ENCODE measurements around the gene MAGEA2B. TPM values are rescaled to one million over a fixed set of nuclear protein-coding genes. Genes with fewer than 3 reads are reported as not detected.

The MAGEA2B gene
- total and polyA plus RNA-seq, 2 experiments from 2014 or later, result 0.42 to 3.1 TPM

- no peak for TF ChIP-seq ETS1 (IDR thresholded peaks at IDR 0.05)
- no peak for TF ChIP-seq REST (IDR thresholded peaks at IDR 0.05; ENCODE audit: unreplicated experiment)
- no peak for TF ChIP-seq POLR2AphosphoS5 (IDR thresholded peaks at IDR 0.05; ENCODE audit: low read depth)
- TF ChIP-seq ZNF114 (CRISPR knock-in tag; IDR thresholded peaks at IDR 0.05), result no peak
- no peak for TF ChIP-seq CTCF (conservative IDR thresholded peaks at IDR 0.05; ENCODE audit: low read depth in 2 of 2)
- TF ChIP-seq JUNB (IDR thresholded peaks at IDR 0.05; ENCODE audit: unreplicated experiment), result no peak
- no peak for TF ChIP-seq EZH2 (IDR thresholded peaks at IDR 0.05; ENCODE audit: low read depth, unreplicated experiment)
- TF ChIP-seq STAT1 (IDR thresholded peaks at IDR 0.05; ENCODE audit: unreplicated experiment), result no peak
- no peak for TF ChIP-seq NANOG (IDR thresholded peaks at IDR 0.05; ENCODE audit: borderline replicate concordance)
These were observed 20.7 kb downstream of the MAGEA2B start (continued) for GRCh38 chrX:152735101-152735500.

GRCh38 chrX:152735860-152736511 lies 21.6 kb downstream of the MAGEA2B start:
- no peaks in the 10 kb centered on the region for H4K20me1 ChIP-seq (replicated peaks; ENCODE audit: insufficient read depth)
- no peaks in the 10 kb centered on the region for H3F3A ChIP-seq (replicated peaks; ENCODE audit: low read depth)
- H3K4me1 Mint-ChIP-seq, result no peaks in the 10 kb centered on the region; the same call in 2 of the 3 replicates
- H3K36me3 ChIP-seq (ENCODE audit: insufficient read depth), result no peaks in the 10 kb centered on the region
- no peak overlapping the region for H2AFZ ChIP-seq
- H3K9me2 ChIP-seq (ENCODE audit: insufficient read depth), result no peaks in the 10 kb centered on the region
- no peak overlapping the region for H3K27ac Mint-ChIP-seq
- H3K4me1 ChIP-seq (ENCODE audit: insufficient read depth), result no peaks in the 10 kb centered on the region
- H3K4me3 Mint-ChIP-seq, result no peak overlapping the region
- H3K79me2 ChIP-seq (replicated peaks; ENCODE audit: insufficient read depth), result no peaks in the 10 kb centered on the region
- no peak overlapping the region for H3K4me2 ChIP-seq
- ATAC-seq (no peak), DNase-seq (ENCODE audit: low spot score) (no peak)
- no peak overlapping the region for H3K4me3 ChIP-seq
- H3K9me3 Mint-ChIP-seq, result no peaks in the 10 kb centered on the region
- no peaks in the 10 kb centered on the region for H3K36me3 Mint-ChIP-seq (ENCODE audit: low read depth)
- no peaks in the 10 kb centered on the region for H3K27me3 Mint-ChIP-seq (ENCODE audit: insufficient read depth, low read depth, poor library complexity)
- no peaks in the 10 kb centered on the region for H3K27me3 ChIP-seq (ENCODE audit: insufficient read depth)
- no peak overlapping the region for H3K27ac ChIP-seq (ENCODE audit: low read depth)
- TF ChIP-seq ZNF462 (CRISPR knock-in tag; IDR thresholded peaks at IDR 0.05), result no peak

Data from GM23338 (cell line).